NCI-H187 treated with DMSO at 0.1 percent for 48 hours (cell line): ENCODE results near the gene C1QB.
"Not testable (repeated sequence)": the region's sequence is repeated elsewhere in the genome, so short reads cannot be mapped to it uniquely, and the experiment has no call there.

ENCODE experiments used
- DNase-seq: peaks from one replicate; lab custom pipeline; 2025; lab: John Stamatoyannopoulos, UW

The C1QB gene

DNA sequence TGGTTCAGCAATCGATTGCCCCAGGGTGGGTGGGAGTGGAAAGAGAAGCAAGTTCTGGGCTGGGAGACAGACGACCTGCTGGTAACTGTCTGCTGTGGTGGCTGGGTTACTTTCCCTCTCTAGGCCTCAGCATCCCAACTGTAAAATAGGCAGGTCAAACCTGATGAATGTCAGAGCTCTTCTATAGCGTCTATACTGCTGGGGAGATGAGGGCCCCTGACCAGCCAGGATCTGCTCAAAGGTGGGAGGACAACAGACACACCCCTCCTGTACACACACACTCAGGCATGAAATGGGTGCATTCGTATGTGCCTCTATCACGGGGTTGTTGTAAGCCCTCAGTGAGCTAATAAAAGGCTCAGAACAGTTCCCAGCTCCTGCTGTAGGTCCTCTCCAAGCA is 44.9 kb downstream of the C1QB start:
- no peak for DNase-seq

DNA sequence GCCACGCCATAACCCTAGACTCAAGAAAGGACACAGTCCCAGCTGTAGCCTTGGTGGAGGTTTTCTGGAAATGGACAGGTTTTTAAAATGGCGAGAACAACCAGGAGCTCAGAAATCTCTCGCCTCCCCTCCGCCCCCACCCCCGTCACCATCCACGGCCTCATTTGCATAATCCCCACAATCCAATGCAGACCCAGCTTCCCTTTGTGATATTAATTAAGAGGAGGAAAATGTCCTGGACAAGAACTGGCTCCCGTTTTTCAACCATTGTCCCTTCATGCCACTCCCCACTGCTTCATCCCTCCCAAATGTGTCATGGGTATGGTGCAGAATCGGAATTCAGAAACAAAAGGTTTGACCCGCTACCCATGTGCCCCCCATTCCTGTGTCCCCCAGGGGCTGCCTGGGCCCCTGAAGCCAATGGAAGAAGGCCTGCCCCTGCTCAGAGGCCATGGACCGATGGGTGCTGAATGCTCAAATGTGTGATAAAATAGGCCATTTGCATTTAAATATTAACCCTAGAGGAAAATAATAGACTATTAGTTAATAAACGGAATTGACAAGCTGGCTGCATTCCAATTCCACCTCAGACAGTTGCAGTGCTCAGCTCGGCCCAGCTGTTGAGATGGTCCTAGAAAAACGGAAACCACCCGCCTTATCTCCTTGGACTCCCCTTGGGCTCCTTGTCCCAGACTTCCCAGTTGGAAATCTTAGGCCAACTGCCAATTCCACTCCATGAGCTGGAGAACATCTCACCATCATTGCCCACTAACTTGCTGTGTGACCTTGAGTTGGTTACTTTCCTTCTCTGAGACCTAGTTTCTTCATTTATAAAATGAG is 46.9 kb downstream of the C1QB start:
- no peak for DNase-seq

DNA sequence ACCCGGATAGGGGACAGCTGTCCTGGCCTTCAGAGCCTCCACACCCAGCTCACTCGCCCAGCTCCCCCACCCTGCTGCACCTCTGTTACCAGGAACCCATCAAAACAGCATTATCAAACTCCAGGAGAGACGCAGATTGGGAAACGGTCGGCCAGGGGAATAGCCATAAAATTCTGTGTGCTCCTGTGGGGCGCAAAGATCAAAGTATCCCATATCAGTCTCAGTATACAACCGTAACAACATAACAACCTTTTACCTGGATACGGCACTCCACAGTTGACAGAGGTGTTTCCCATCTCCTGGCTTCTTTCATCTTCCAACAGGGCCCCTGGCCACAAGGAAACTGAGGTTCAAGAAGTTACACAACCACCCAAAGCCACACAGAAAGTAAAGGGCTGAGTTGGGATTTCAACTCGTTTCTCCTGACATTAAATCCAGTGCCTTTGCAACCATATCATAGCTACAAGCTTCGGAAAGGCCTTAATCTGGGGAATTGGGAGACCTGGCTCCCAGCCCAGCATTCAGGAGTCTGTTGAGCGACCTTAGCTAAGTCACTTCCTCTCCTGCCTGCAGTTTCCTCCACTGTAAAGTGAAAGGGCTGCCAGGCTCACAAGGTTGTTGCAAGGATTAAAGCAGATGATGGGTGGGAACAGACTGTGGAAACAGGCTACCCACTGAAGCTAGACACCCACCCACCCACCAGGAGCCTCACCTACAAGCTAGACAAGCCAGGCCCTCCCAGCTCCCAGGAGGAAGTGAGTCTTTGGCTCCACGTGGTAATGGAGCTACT is 49.5 kb downstream of the C1QB start:
- DNase-seq = no peak

DNA sequence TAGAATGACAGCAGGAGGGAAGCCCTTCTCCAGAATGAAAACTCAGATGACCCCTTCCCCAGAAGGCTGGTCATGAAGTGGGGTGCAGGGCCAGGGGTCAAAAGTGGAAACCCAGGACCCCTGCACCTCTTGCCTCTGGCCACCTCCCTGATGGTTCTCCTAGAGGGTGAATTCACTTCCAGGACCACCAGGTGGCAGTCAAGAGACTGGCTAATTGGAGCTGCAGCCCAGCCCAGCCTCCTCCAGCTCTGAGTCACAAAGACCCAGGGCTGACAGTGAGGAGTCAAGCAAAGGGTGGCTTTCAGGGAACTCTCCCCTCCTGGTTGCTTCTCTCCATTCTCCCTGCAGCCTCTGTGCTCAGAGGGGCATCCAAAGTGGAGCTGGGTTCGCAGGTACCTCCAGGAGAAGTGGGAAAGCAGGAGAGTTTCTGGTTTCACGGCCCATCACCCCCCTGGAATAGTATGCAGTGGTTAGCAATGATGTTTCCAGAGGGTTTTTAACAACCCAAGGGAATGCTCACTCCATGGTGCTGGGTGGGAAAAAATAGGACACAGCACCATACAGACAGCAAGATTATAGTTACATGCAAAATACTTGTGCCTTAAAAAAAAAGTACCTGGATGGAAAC is 51.5 kb downstream of the C1QB start:
- no peak for DNase-seq

DNA sequence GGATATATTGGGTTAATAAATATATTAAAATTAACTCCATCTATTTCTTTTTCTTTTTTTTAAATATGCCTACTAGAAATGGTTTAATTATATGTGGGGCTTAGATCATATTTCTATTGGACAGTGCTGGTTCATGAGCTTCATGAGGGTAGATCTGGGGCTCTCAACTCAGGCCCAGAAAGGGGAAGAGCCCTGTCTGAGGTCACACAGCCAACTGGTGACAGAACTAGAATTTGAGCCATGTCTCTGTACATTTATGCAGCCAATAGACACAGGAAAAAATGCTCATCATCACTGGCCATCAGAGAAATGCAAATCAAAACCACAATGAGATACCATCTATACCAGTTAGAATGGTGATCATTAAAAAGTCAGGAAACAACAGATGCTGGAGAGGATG is 52.5 kb downstream of the C1QB start:
- DNase-seq = no peak

DNA sequence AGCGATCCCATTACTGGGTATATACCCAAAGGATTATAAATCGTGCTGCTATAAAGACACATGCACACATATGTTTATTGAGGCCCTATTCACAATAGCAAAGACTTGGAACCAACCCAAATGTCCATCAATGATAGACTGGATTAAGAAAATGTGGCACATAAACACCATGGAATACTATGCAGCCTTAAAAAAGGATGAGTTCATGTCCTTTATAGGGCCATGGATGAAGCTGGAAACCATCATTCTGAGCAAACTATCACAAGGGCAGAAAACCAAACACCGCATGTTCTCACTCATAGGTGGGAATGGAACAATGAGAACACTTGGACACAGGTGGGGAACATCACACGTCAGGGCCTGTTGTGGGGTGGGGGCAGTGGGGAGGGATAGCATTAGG is 53.1 kb downstream of the C1QB start:
- DNase-seq = not testable (repeated sequence)

DNA sequence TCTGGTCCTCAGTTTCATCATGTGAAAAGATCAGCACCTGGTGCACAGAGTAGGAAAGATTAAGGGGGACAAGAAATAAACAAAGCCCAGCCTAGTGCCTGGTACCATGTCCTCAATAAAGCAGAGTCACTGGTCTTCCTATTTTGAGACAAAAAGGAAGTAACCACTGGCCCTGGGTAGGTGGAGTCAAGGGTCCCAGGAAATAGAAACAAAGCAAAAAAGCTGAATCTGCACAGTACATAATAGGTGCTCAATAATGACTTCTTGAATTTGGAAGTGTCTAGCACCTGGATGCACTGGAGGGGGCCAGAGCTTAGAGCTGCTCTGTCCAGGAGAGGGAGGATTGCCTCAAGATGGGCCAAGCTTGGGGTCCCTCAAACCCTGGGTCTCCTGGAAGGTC is 55.7 kb downstream of the C1QB start:
- no peak for DNase-seq

DNA sequence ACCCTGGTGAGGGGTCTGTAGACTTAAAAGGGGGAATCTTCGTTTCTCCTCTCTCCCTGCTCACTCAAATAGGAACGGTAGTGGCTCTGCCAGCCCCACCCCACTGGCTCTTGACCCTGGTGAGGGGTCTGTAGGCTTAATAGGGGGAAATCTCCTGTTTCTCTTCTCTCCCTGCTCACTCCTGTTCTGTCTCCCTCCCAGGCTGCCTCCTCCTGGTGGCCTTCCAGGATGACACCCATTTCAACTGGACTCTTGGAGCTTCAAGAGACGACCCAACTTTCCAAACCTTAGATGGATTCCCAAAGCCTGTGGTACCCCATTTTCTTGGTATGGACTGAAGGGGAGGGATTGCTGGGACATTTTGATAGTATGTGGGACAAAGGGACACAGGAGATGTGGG is 56.2 kb downstream of the C1QB start:
- no peak for DNase-seq

DNA sequence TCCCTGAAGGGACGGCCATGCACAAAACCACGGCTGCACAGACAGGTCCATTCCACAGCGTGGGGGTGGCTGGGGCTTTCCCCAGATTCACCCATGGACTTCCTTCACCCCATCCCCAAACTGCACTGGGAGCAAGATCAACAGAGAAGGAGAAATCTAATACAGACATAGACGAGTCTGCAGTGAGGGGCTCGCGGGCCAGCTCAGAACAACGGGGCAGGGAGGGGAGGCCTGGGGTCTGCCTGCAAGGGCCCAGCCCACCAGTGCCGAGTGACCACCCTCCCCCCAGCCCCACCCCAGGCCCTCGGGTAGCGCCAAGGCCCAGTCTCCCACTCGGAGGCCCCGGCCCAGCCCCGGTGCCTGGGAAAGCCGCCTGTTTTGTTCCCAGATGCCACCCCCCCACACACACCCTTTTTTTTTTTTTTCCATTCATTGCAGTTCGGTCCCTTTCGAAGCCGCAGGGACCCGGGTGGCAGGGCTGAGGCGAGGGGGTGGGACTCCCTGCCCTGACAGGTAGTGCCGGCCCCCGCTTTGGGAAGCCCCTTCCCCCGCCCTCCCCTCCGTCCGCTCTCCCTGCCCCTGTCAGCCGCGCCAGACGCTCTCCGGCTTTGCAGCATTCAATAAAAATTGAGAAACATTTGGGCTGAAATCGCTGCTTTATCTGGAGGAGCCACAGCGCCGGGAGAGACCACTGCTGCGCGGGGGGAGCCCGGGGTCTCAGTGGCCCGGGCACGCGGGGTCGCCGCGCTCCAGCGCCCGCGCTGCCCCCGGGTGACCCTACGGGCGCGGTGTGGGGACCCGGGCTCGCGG is 57.1 kb downstream of the C1QB start:
- no peak for DNase-seq

DNA sequence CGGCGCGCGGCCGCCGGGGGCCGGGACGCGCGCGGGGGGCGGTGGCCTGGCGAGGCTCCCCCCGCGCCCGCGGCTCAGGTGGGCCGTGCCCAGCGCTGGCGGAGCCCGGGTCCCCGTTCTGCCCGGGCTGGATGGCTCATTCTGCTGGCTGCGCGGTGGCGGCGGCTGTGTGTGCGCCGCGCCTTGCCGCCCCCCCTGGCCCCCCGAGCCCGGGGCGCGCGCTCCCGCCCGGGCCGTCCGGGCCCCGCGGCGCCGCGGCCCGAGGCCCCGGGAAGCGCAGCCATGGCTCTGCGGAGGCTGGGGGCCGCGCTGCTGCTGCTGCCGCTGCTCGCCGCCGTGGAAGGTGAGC is 57.6 kb downstream of the C1QB start, which contains the start of gene EPHB2:
EPHB2 (plus strand) TSS at position 139 of the 349 bp plus-strand sequence; CDS start at position 283, 144 bp downstream.
- DNase-seq = no peak

DNA sequence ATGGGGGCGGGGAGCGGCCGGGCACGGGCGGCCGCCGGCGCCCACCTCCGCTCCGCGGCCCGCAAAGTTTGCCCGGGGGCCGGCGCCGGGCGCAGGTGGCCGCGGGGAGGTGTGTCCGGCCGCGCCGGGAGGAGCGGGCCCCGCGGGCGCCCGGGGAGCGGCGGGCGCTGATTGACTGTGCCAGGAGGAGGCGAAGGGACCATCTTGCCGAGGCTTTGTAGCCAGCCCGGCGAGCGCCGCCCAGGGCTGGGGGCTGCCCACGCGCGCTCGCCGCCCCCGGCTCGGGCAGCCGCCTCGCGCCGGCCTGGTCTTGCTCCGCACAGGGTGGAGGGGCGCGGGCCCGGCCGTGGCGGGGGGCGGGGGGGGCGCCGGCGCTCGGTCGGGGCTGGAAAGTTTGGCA is 58.0 kb downstream of the C1QB start:
- no peak for DNase-seq
